GM20000 (cell line): ENCODE results near the gene GRID2.

ENCODE experiments used
- DNase-seq: peaks from one replicate; pipeline ENCODE4 v3.0.0; 2012; ENCODE audit warnings: low spot score
- CTCF ChIP-seq: IDR thresholded peaks from 2 replicates; pipeline ENCODE4 v1.5.1; 2012; ENCODE audit warnings: mild to moderate bottlenecking, control low read depth; ENCODE audit errors: extremely low read depth, missing control alignments

The GRID2 gene

DNA sequence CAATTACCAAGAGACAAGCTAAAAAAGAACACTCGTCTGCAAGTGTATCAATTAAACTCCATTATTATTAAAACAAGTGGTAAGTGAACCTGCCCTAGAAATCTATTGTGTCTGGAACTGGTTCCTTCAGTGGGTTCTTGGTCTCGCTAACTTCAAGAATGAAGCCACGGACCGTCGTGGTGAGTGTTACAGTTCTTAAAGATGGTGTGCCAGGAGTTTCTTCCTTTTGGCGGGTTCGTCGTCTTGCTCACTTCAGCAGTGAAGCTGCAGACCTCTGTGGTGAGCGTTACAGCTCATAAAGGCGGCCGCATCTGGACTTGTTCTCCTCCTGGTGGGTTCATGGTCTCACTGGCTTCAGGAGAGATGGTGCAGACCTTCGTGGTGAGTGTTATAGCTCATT lies 231.8 kb downstream of the GRID2 start:
- no peak for TF ChIP-seq CTCF
- no peak for DNase-seq

- DNase-seq, result no peak
- no peak for TF ChIP-seq CTCF
Measured at GRCh38 chr4:92551616-92552015, 247.8 kb downstream of the GRID2 start.

DNA sequence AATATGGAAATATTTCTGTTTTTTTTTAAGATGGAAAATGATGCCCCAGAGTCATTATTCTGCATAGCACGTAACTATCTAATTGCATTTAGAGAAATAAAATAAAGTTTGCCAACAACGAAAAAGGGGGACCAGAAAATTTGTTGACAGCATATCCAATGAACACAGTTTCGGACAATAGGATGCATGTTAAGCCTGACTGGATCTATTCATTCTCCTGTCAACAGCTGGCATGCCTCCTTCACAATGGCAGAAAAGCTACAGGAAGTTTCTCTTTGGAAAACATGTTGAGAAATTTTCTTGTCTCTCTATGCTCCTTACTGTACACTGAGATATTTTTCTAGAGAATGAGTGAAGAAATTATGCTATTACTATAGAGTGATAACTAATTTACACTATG lies 262.5 kb downstream of the GRID2 start:
- DNase-seq, result no peak
- TF ChIP-seq CTCF, result no peak

DNA sequence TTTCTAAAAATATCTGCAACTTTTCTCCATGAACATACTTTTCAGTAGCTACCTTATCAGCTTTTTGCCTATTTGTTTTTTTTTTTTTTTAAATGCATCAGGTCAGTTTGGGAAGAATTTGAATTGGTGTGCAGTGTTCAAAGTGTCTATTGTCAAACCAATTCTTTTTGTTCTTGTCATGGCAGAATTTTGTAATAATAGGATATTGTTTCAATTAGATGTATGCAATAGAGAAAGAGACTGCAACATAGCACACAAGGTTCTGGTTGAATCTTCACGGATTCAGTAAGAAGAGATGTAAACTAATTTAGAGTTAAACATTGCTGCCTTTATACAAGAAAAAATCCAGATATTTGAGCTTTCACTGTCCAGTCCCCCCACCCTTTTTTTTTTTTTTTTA lies 277.1 kb downstream of the GRID2 start:
- DNase-seq, result no peak
- TF ChIP-seq CTCF, result no peak

DNA sequence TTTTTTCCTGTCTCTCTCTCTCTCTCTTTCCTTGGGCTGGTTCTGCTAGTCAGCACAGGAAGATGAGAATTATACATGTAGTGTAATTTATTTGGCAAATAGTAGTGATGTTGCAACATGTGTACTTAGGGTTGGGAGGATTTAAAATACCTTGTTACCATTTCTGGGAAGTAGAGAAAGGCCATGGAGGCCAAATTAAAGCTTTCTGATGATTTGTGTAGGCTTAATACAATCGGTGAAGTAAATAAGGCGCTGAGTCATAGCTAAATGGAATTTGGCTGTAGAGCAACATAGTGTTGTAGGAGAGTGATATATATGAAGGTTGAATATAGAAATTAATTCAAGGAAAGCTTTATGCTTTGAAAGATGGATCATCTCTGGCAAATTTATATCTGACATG lies 295.3 kb downstream of the GRID2 start:
- no peak for DNase-seq
- TF ChIP-seq CTCF, result no peak

- no peak for TF ChIP-seq CTCF
Measured at GRCh38 chr4:92600638-92601037, 296.9 kb downstream of the GRID2 start.

DNA sequence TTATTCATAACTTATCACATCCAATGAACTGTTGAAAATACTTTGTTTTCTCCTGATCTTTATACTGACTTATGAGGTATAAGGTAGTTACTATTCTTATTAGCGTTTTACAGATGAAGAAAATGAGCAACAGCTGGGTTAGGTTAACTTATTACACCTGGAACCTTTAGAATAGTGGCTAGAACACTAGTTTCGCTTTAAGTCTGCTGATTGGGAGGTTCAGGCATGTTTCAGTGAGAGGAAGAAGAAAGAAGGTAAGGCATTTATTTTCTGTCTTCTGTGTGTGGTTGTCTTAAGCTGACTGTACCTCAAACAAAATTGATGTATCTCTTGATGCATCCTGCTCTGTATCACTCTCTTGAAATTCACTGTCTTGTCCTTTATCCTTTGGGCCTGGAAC lies 302.5 kb downstream of the GRID2 start:
- TF ChIP-seq CTCF, result no peak
- DNase-seq, result no peak

More at GRCh38 chr4:92600638-92601037, 296.9 kb downstream of the GRID2 start:
- no peak for DNase-seq

DNA sequence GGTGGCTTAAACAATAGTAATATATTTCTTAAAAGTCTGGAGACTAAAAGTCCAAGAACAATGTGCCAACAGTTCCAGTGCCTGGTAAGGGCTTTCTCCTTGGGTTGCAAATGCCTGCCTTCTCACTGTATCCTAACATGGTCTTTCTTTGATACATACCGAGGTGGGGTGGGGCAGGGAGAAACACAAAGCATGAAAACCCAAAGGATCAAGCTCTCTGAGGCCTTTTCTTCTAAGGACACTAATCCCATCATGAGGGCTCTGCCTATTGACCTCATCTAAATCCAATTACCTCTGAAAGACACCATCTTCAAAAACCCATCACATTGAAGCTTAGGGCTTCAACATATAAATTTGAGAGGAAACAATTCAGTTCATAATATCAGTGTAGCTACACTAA lies 311.3 kb downstream of the GRID2 start:
- TF ChIP-seq CTCF, result no peak
- DNase-seq, result no peak
